HG02678 (cell line): ENCODE measurements around the gene TTLL1.
"Not testable (repeated sequence)": the region's sequence is repeated elsewhere in the genome, so short reads cannot be mapped to it uniquely, and the experiment has no call there.

Experiments used
- ATAC-seq: cut with Tn5 transposase; IDR thresholded peaks from one replicate; pipeline ENCODE4 v1.9.1; 2021; ENCODE audit warnings: mild to moderate bottlenecking, moderate library complexity; ENCODE audit not compliant: unreplicated experiment

Gene TTLL1

GRCh38 chr22:43110927-43111623, 21.9 kb upstream of the TTLL1 start:
- ATAC-seq = peak; percentile 56

GRCh38 chr22:43110444-43110926, 21.3 kb upstream of the TTLL1 start, which contains the start of gene BIK:
BIK (plus strand) TSS chr22:43110750; CDS start chr22:43124023, 13,273 bp downstream.
- ATAC-seq = peak; percentile 48

DNA sequence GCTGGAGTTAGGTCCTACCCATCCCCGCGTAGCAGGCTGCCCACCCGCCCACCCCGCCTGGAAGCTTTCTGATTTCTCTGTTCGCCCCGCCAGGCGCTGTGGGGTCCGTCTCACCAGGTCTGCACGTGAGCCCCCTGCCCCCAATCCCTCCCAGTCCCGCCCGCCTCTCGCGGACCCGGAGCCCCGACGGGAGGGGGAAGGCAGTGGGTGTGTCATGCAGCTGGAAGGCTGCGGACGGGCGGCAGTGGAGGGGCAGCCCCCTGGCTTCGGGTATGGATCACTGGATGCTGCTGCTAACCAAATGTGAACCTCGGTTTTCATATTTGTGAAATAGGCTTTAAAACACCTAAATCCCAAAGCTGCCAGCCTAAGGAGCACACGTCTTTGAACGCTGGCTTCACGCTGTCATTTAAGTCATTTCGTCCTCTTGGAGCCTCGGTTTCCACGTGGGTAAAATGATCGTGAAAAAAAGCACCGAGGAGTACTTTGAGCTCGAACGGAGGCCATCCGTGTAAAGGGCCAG, 20.8 kb upstream of the TTLL1 start:
- no peak for ATAC-seq

DNA sequence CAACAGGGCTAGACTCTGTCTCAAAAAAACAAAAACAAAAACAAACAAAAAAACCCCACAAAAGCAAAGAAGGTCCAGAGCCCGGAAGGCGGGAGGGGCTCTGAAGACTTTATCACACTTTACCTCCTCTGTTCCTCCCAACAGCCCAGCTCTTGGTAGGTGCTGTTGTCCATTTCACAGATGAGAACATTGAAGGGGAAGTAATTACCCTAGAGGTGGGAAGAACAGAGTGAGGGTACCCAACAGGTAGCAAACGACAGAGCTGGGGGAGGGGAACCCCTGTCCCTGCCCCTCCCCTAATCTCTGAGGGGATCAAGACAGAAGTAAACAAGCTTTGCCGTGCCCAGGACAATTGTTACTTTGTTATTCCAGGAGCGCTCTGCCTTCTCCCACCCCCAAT, 20.3 kb upstream of the TTLL1 start:
- ATAC-seq = no peak

GRCh38 chr22:43106302-43106701, 17.1 kb upstream of the TTLL1 start:
- no peak for ATAC-seq

- ATAC-seq = not testable (repeated sequence)
These were observed 15.8 kb upstream of the TTLL1 start for GRCh38 chr22:43104950-43105349.

DNA sequence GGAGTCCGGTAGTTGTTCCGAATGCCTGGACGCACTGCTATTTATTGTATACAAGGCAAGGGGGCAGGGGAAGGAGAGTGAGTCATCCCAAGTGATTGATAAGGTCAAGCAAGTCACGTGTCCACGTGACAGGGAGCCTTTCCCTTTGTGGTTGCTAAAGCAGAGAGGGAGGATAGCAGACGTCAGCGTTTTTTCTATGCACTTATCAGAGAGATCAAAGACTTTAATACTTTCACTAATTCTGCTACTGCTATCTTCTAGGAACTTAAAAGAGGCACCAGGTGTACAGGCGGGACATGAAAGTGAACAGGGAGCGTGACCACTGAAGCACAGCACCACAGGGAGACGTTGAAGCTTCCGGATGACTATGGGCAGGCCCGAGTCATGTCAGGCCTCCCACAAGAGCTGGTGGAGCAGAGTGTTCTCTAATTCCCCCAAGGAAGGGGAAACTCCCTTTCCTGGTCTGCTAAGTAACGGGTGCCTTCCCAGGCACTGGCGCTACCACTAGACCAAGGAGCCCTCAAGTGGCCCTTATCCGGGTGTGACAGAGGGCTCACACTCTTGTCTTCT, 14.9 kb upstream of the TTLL1 start:
- ATAC-seq = not testable (repeated sequence)

DNA sequence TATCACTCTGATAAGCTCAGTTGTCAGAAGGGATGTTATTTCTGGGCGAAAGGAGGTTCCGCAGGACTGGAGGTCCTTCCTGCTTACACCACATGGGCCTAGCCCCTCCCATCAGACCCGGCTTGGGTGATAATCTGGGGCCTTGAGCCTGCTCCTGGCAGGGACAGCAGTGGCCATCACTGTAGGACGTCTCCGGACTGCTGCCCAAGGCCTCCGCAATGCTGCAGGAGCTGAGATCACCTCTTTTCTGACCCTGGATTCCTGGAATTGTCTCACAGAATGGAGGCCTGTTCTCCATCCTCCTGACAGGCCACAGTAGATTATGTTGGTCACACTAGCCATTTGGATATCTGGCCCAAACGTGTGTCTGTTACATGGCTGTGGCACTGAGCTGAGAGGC, 12.1 kb upstream of the TTLL1 start:
- ATAC-seq = no peak

- ATAC-seq = no peak
These were observed 11.0 kb upstream of the TTLL1 start for GRCh38 chr22:43100225-43100624.

GRCh38 chr22:43099095-43099494, 9.9 kb upstream of the TTLL1 start:
- no peak for ATAC-seq

GRCh38 chr22:43098356-43098755, 9.2 kb upstream of the TTLL1 start:
- no peak for ATAC-seq

- ATAC-seq = no peak
These were observed 7.2 kb upstream of the TTLL1 start for GRCh38 chr22:43096420-43096819.

- no peak for ATAC-seq
These were observed 5.4 kb upstream of the TTLL1 start for GRCh38 chr22:43094551-43094950.

DNA sequence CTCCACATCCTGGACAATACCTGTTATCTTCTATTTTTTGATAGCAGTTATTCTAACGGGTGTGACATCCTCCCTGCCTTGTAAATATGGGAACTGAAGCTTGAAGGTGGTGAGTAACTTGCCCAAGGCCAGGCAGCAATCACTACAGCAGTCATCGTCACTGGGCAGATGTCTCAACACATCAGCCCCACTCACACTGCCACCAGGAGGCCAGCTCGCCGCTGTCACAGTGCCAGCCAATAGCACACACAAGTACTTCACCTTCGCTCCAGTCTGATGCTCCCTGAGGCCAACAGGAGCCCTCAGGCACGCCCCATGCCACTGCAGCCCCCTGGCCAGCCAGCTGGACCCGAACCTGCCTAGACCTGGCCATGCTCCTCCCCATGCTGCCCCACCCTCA, 4.9 kb upstream of the TTLL1 start:
- no peak for ATAC-seq

GRCh38 chr22:43092085-43092484, 2.9 kb upstream of the TTLL1 start:
- no peak for ATAC-seq

DNA sequence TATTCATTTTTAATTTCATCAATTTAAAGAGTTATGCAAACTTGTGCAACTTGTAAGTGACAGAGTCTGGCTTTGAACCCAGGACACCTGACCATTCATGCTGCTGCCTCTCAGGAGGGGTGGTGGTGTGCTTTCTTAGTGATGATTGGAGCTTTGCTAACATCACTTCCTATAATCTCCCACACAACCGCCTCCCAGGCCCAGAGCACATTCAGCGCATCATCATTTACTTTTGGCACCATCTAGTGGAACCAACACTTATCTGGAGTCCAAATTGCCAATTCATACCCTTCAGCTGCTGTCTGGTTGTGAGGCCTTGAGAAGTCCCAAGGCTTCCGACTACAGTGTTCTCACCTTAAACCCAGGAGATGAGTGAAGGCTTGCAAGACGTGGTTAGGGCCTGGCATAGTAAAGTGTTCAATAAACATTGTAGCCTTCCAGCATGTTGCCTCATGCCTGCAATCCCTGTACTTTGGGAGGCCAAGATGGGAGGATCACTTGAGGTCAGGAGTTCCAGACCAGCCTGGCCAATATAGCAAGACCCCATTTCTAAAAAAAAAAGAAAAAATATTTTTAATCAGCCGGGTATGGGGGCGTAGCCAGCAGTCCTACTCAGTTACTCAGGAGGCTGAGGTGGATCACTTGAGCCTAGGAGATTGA, 1.1 kb upstream of the TTLL1 start:
- no peak for ATAC-seq

DNA sequence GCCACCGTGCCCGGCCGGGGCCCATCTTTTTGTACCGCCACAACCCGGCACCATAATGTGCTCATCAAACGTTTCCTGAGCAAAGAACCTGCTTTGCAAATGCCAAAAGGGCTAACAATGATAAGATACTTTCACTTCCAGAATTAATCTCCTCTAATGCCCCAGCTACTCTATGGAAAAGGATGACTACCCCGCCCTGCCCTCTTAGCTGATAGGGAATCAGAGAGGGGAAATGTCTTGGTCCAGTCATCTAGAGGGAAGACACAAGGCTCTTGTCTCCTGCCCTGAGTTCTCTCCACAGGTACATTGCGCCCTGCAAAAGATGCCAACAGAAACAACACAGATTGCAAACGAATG, 586 bp downstream of the TTLL1 start:
- ATAC-seq = no peak

DNA sequence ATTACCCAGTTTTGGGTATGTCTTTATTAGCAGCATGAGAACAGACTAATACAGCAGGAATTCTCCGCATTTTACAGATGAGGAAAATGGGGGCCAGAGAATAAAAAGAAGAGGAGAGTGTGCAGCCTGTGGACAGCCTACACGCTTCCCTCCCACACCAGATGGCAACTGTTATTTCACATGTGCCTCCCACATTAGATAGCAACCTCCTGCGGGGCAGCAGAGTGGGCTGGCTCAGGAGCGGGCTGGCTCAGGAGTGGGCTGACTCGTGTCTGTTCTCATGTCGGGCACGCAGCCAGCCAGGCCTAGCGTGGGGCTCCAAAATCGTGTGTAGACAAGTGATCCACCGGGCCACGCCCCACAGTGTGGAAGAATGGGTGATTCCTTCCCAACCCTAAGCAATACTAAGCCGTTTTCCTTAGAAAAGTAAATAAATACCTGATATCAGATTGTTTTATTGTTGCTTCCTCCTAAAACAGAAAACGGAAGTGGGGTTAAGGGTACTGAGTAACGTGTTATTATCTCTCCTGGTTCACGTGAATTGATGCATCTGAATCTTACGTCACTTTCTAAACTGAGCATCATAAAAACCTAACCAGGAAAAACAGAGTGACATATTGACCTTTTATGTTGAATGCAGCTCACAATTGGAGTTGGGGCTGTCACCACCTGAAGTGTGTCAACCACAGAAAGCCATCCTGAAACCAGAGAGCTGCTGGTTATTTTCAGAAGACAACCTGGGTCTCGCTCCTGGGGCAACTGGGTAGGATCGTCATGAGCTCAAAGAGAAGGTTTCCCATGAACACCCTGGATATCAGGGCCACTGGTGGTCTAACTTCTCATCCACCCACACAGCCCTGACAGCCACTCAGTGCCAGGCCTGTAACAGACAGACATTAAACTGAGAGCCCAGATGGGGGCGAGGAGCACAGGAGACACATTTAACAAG, 3.3 kb downstream of the TTLL1 start:
- no peak for ATAC-seq

GRCh38 chr22:43081968-43082367, 7.2 kb downstream of the TTLL1 start:
- ATAC-seq = no peak

GRCh38 chr22:43080616-43081015, 8.6 kb downstream of the TTLL1 start:
- no peak for ATAC-seq

- no peak for ATAC-seq
These were observed 9.4 kb downstream of the TTLL1 start for GRCh38 chr22:43079742-43080141.
